Activated CD4-positive, alpha-beta T cell treated with anti-CD3 and anti-CD28 coated beads for 24 hours (primary cell): ENCODE data around the gene RELA.
"Not testable (repeated sequence)": the region's sequence is repeated elsewhere in the genome, so short reads cannot be mapped to it uniquely, and the experiment has no call there.

Source experiments
- DNase-seq, 2 donors: peaks; one replicate each; pipeline ENCODE4 v3.0.0-alpha.2; 2020; ENCODE audit warnings: low read depth in 2 of 2

Gene RELA

DNA sequence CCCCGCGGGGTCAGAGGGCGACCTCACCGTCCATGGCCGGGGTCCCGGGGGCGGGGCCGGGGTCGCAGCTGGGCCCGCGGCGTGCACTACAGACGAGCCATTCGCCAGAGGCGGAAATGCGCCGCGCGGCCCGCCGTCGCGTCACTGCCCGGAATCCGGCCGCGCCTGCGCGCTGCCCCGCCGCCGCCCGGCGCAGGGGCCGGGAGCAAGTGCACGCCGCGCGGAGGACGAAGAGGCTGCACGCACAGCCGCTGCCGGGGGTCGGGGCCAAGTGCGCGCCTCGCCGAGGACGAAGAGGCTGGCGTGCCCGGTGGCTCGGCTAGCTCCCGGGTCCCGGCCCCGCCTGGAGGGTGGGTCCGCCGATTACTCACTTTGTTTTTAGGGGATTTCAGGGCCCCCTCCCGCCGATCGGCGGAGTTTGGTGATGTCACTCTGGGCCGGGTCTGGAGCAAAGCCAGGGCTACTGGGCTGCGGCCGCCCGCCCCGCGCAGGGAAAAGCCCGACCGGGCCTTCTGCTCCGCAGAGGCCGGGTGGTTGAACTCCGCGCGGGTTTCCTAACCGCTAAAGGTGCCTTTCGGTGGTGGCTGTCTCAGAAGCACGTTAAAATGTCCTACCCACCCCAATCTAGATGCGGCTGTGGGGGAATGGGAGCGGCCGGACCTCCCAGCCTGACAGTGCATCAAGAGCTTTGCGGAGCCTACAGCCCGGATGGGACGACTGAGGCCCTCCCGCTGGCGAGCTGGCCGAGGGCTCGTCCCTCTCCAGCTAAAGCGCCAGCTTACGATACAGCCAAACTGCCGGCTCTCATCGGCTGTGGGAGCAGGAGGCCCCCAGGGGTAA is at the start of gene RELA:
TSS of gene RELA (minus strand) at position 118 of the 840 bp plus-strand sequence. CDS start at position 34, 84 bp downstream.
- peak; percentile 77 to 81 for DNase-seq

GRCh38 chr11:65711785-65712632 is 49.3 kb upstream of the RELA start, which contains the start of gene KAT5:
KAT5 (plus strand) TSS chr11:65712252; CDS start chr11:65712268, 16 bp downstream.
- DNase-seq: peak; percentile 96

GRCh38 chr11:65710421-65710820 is 47.7 kb upstream of the RELA start:
- DNase-seq: no peak

- DNase-seq: no peak
Measured at GRCh38 chr11:65709661-65710060, 46.9 kb upstream of the RELA start.

GRCh38 chr11:65708451-65708850 is 45.7 kb upstream of the RELA start:
- DNase-seq: no peak

DNA sequence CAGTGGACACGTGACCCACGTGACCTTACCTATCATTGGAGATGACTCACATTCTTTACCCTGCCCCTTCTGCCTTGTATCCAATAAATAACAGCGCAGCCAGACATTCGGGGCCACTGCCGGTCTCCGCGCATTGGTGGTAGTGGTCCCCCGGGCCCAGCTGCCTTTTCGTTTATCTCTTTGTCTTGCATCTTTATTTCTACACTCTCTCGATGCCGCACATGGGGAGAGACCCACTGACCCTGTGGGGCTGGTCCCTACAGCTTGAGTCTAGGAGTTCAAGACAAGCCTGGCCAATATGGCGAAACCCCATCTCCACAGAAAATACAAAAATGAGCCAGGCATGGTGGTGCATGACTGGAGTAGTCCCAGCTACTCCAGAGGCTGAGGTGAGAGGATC is 44.3 kb upstream of the RELA start:
- not testable (repeated sequence) for DNase-seq

DNA sequence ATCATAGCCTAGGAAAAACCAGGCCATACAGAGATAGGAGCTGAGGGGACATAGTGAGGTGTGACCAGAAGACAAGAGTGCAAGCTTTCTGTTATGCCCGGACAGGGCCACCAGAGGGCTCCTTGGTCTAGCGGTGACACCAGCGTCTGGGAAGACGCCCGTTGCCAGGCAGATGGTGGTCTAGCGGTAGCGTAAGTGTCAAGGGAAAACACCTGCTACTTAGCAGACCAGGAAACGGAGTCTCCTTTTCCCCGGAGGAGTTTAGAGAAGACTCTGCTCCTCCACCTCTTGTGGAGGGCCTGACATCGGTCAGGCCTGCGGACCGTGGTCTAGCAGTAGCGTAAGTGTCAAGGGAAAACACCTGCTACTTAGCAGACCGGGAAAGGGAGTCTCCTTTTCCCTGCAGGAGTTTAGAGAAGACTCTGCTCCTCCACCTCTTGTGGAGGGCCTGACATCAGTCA is 43.6 kb upstream of the RELA start:
- DNase-seq: peak; percentile 58 to 68

DNA sequence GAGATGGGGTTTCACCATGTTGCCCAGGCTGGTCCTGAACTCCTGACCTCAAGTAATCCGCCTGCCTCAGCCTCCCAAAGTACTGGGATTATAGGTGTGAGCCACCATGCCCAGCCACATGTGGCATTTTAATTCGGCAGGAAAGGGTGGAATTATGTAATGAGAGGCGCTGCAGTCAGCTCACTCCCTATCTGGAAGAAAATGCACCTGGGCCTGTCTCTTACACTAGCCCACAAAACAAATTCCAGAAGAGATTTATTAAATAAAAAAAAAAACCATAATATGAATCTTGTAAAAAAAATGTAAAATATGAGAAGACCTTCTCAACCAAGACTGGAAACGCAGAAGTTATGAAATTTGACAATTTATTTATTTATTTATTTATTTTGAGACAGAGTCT is 41.1 kb upstream of the RELA start:
- DNase-seq: no peak

GRCh38 chr11:65701686-65702085 is 39.0 kb upstream of the RELA start:
- DNase-seq: no peak

- no peak for DNase-seq
Measured at GRCh38 chr11:65700399-65700798, 37.7 kb upstream of the RELA start.

DNA sequence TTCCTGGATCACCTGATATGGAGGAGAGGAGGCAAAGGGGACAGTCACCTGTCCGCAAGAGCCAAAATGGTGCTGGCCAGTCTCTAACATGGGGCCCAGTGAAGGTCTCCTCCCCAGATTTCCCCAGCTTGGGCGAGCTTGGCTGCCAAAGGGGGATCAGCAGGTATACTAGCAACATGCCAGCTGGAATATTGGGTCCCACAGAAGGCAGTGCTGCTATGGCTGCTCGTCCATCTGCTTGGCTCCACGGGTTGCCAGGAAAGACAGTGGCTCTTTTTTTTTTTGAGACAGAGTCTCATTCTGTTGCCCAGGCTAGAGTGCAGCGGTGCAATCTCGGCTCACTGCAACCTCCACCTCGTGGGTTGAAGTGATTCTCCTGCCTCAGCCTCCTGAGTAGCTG is 36.6 kb upstream of the RELA start:
- no peak for DNase-seq

DNA sequence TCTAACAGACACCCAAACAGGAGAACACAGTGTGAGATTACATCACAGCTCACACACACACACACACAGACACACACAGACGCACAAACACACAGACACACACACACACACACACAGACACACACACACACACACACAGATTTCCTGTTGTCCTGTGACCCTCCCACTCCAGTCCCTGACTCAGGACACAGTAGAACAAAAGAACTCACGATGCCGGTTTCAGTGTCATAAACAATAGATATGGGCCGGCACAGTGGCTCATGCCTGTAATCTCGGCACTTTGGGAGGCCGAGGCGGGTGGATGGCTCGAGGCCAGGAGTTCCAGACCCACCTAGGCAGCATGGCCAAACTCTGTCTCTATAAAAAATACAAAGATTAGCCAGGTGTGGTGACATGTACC is 35.5 kb upstream of the RELA start:
- DNase-seq: no peak

DNA sequence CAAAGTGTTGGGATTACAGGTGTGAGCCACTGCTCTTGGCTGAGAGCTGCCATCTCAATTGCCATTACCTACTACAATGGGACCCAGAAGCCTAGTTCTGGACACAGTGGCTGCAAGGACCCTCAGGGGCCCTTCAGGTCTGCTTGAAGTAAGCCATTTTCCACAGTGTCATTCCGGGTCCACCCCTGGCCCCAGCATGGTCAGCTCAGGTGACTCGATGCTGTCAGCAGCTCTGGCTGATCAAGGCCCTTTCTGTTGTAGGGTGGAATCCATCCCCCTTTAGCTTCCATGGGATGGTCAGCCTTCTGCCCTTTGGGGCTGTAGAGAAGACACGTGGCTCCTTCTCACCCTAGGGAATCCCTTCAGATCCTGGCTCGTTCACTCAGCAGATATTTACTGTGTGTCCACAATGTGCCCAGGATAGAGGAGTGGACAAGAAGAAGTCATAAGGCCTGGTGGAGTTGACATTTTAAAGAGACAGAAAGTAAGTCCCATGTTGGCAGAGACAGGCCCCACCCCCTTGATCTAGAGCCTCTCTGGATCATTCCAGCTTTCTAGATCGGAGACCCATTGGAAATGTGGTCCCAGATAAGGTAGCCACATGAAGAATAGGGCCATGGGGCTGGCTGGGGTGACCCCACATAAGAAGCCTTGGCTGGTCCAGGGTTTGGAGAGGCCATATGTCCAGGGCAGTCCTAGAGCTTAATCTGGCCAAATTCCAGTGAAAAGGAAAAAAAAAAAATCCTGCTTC is 34.3 kb upstream of the RELA start:
- DNase-seq: no peak

DNA sequence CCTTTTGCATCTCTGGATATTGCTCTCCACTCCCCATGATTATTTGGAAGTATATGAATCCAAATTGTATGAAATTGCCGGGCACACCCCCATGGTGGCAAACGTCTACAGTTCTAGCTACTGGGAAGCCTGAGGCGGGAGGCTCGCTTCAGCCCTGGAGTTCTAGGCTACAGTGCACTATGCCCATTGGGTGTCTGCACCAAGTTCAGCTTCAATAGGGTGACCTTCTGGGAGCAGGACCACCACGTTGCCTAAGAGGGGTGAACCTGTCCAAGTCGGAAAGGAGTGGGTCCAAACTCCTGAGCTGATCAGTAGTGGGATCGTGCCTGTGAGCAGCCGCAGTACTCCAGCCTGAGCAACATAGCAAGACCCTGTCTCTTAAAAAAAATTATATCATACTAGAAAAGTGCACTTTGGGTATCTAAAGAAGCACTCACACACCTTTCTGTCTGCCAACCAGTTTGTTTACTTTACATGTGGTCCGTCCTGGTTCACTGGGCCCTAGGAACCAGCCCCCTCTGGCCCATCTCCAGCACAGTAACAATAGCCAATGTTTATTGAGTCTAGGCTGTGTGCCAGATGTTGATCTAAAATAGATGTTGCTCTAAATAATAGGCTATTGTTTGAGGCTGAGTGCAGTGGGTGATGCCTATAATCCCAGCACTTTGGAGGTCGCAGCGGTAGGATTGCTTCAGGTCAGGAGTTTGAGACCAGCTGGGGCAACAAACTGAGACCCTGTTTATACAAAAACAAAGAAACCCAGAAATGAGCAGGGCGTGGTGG is 32.9 kb upstream of the RELA start:
- no peak for DNase-seq

- no peak for DNase-seq
Measured at GRCh38 chr11:65692367-65692766, 29.7 kb upstream of the RELA start.

- not testable (repeated sequence) for DNase-seq
Measured at GRCh38 chr11:65691847-65692246, 29.1 kb upstream of the RELA start.

DNA sequence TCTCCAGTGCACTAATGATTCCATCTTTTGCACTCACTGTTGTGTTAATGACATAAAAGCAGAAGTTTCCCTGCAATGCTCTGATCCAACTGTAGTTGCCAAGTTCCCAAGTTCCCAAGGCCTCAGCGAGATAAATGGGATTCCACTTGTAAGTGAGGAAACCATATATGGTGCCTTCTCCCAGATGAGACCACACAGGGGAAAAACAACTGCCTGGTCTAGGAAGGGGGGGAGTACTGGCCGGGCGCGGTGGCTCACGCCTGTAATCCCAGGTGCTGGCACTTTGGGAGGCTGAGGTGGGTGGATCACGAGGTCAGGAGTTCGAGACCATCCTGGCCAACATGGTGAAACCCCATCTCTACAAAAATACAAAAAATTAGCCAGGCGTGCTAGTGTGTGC is 23.3 kb upstream of the RELA start:
- DNase-seq: no peak

- DNase-seq: not testable (repeated sequence)
Measured at GRCh38 chr11:65683480-65683879, 20.8 kb upstream of the RELA start.

- DNase-seq: no peak
Measured at GRCh38 chr11:65680192-65680743, 17.6 kb upstream of the RELA start.

- no peak for DNase-seq
Measured at GRCh38 chr11:65672982-65673381, 10.3 kb upstream of the RELA start.
